ENCODE measurements around the gene USP11. TPM values are rescaled to one million over a fixed set of nuclear protein-coding genes. Genes with fewer than 3 reads are reported as not detected.
A peak's percentile ranks its signal among the peaks of the same experiment; 100 is the strongest.

The USP11 gene
- total RNA-seq, 1 experiment from 2014 or later = 153 TPM

DNA sequence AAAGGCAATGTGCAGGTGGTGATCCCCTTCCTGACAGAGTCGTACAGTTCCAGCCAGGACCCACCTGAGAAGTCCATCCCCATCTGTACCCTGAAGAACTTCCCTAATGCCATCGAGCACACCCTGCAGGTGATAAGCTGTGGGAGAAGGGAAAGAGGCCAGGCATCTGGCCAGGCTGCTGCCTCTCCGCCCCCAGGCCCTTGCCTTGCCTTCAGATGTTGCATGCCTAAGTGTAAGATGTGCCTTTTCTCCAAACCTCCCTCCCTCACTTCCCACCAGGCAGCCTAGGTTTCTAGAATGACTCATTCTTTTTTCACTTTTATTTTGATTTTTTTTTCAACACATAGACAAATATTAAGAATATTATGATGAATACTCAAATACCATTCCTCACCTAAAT, 26.5 kb upstream of the USP11 start:
- Histone ChIP-seq H2BK12ac (ENCODE audit: insufficient read length, low read depth, low read length) (no peak overlapping the region), H3K56ac (ENCODE audit: insufficient read length, low read depth, low read length) (no peak overlapping the region), H4K20me1 (ENCODE audit: control insufficient read depth, insufficient read depth, insufficient read length) (no peaks in the 10 kb centered on the region), H4K5ac (ENCODE audit: insufficient read length, low read depth, low read length) (no peak overlapping the region), H3K14ac (ENCODE audit: insufficient read depth, low read length) (no peak overlapping the region), H3K9ac (ENCODE audit: extremely low read depth, insufficient read length, low read length) (no peak overlapping the region), H4K91ac (ENCODE audit: insufficient read length, low read depth, low read length) (no peak overlapping the region), H3K23ac (ENCODE audit: insufficient read length, low read depth, low read length) (no peak overlapping the region), H2BK120ac (ENCODE audit: low read depth, low read length, poor library complexity, severe bottlenecking) (no peak overlapping the region), H4K8ac (replicated peaks; ENCODE audit: insufficient read length, low read depth, low read length) (peak overlapping the region; percentile 33), H3K27me3 (ENCODE audit: insufficient read depth, low read length) (no peaks in the 10 kb centered on the region), H2BK15ac (ENCODE audit: low read depth, low read length) (no peak overlapping the region), H3K79me2 (ENCODE audit: insufficient read depth, low read length) (no peaks in the 10 kb centered on the region), H3K4me1 (ENCODE audit: insufficient read depth, low read length) (no peaks in the 10 kb centered on the region), H3K79me1 (ENCODE audit: insufficient read depth, low read depth, low read length, poor library complexity, severe bottlenecking) (no peaks in the 10 kb centered on the region), H2BK20ac (ENCODE audit: low read depth, low read length, poor library complexity, severe bottlenecking) (no peak overlapping the region), H3K18ac (ENCODE audit: insufficient read length, low read depth, low read length) (no peak overlapping the region), H3T11ph (ENCODE audit: low read length) (no peak overlapping the region), H3K4me2 (ENCODE audit: insufficient read depth, insufficient read length, low read length) (no peak overlapping the region), H2AK5ac (ENCODE audit: insufficient read length, low read length) (no peak overlapping the region), H3K23me2 (ENCODE audit: insufficient read length, low read depth, low read length, poor library complexity, severe bottlenecking) (no peaks in the 10 kb centered on the region), H3K4ac (ENCODE audit: low read depth, low read length) (no peak overlapping the region), H3K9me3 (ENCODE audit: control insufficient read depth, low read depth, low read length) (no peaks in the 10 kb centered on the region), H2BK5ac (ENCODE audit: insufficient read length, low read length) (no peak overlapping the region), H3K27ac (ENCODE audit: insufficient read length, low read depth, low read length) (no peak overlapping the region), H2AFZ (ENCODE audit: low read length) (no peak overlapping the region)
- Mint-ChIP-seq H3K4me3 (no peak overlapping the region), H3K36me3 (ENCODE audit: insufficient read depth in 1 of 3, low read depth in 3 of 3) (peaks cover 84 to 100% (median 100%) of the 10 kb centered on the region in 3 experiments), H3K4me1 (no peaks in the 10 kb centered on the region), H3K27me3 (ENCODE audit: low read depth) (no peaks in the 10 kb centered on the region), H3K27ac (peak overlapping the region in 2 of 3 experiments; percentile 14 to 57; a peak in 2 of 7 replicates), H3K9me3 (no peaks in the 10 kb centered on the region; a peak in 1 of 5 replicates)
- TF ChIP-seq, protein P1, sequence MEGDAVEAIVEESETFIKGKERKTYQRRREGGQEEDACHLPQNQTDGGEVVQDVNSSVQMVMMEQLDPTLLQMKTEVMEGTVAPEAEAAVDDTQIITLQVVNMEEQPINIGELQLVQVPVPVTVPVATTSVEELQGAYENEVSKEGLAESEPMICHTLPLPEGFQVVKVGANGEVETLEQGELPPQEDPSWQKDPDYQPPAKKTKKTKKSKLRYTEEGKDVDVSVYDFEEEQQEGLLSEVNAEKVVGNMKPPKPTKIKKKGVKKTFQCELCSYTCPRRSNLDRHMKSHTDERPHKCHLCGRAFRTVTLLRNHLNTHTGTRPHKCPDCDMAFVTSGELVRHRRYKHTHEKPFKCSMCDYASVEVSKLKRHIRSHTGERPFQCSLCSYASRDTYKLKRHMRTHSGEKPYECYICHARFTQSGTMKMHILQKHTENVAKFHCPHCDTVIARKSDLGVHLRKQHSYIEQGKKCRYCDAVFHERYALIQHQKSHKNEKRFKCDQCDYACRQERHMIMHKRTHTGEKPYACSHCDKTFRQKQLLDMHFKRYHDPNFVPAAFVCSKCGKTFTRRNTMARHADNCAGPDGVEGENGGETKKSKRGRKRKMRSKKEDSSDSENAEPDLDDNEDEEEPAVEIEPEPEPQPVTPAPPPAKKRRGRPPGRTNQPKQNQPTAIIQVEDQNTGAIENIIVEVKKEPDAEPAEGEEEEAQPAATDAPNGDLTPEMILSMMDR (conservative IDR thresholded peaks at IDR 0.05) = no peak
- no peak for DNase-seq
- no CpG with 5 or more reads among the region's 3 CpGs for WGBS (ENCODE audit: extremely low coverage, insufficient read length, low lambda C conversion rate)
